ENCODE measurements around the gene CDC123. TPM values are rescaled to one million over a fixed set of nuclear protein-coding genes. Genes with fewer than 3 reads are reported as not detected.

Gene CDC123
- polyA plus RNA-seq, 2 of the 4 experiments (the other 2 are of a cell fraction) = 164 to 195 TPM

- Histone ChIP-seq H3K4me1 (no peaks in the 10 kb centered on the region), H3K4me2 (no peak overlapping the region), H3K4me3 (no peak overlapping the region), H3K27ac (no peak overlapping the region), H3K9me3 (no peaks in the 10 kb centered on the region)
- POLR2A ChIA-PET = no interaction called here
- TF ChIP-seq FOSL2 (IDR thresholded peaks at IDR 0.05) (no peak), FOSL2 (CRISPR knock-in tag; IDR thresholded peaks at IDR 0.05) (no peak), HOXB13 (CRISPR knock-in tag; IDR thresholded peaks at IDR 0.05; ENCODE audit: low read depth) (no peak), ZC3H11A (IDR thresholded peaks at IDR 0.05) (no peak), PHF8 (IDR thresholded peaks at IDR 0.05; ENCODE audit: borderline replicate concordance, low read depth) (no peak), ZNF302 (CRISPR knock-in tag; IDR thresholded peaks at IDR 0.05) (no peak), KDM5A (IDR thresholded peaks at IDR 0.05) (no peak), EHF (CRISPR knock-in tag; IDR thresholded peaks at IDR 0.05) (no peak), RNF2 (IDR thresholded peaks at IDR 0.05; ENCODE audit: borderline replicate concordance, low read depth) (no peak), JUNB (IDR thresholded peaks at IDR 0.05) (no peak), BHLHE40 (IDR thresholded peaks at IDR 0.05; ENCODE audit: low read depth, low read length) (no peak), HOXA7 (CRISPR knock-in tag; IDR thresholded peaks at IDR 0.05) (no peak)
- TF ChIP-seq, protein P1, sequence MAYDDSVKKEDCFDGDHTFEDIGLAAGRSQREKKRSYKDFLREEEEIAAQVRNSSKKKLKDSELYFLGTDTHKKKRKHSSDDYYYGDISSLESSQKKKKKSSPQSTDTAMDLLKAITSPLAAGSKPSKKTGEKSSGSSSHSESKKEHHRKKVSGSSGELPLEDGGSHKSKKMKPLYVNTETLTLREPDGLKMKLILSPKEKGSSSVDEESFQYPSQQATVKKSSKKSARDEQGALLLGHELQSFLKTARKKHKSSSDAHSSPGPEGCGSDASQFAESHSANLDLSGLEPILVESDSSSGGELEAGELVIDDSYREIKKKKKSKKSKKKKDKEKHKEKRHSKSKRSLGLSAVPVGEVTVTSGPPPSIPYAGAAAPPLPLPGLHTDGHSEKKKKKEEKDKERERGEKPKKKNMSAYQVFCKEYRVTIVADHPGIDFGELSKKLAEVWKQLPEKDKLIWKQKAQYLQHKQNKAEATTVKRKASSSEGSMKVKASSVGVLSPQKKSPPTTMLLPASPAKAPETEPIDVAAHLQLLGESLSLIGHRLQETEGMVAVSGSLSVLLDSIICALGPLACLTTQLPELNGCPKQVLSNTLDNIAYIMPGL (CRISPR knock-in tag; IDR thresholded peaks at IDR 0.05; ENCODE audit: borderline replicate concordance) = no peak
- TF ChIP-seq, protein P2, sequence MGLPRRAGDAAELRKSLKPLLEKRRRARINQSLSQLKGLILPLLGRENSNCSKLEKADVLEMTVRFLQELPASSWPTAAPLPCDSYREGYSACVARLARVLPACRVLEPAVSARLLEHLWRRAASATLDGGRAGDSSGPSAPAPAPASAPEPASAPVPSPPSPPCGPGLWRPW (IDR thresholded peaks at IDR 0.05) = no peak
- no peak for FAIRE-seq
- DNase-seq (ENCODE audit: low read depth in 1 of 2, low spot score in 1 of 2) = no peak
- CTCF ChIA-PET = no interaction called here
- ATAC-seq = no peak
- 95% methylated on average over 4 of the region's 4 CpGs for WGBS (ENCODE audit: missing lambda C conversion rate)
Measured at GRCh38 chr10:12179606-12180170, 16.3 kb upstream of the CDC123 start.

DNA sequence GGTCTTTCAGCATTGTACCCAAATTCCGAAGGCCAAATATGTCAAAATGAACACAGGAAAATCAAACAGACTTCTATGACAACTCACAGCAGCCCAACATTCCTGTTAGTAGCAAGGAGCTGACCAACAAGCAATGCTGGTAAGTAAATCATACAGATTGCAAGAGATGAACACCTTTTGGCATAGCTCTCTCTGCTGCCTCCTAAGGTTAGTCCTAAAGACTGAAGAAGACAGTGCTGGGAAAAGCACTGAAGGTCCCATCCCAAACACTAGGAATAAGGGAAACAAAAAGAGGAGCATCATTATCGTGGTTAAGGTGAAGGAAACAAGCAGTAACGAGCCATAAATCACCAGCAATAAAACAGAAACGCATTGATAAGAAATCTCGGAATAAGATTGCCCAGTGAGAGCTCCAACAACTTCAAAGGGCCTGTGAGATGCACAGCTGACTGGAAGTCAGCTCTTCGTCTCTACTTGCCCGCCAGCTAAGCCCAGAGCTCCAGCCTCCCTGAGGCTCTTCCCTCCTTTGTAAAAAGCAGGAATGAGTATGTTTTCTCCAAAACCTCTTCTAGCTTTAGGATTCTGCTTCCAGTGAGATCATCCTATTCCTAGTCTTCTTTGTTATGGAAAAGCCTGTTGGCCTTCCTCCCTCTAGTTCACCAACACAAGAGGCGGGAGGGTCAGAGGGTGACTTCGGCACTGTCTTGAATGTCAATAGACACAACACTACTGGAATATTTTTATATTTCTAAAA, 15.6 kb upstream of the CDC123 start:
- no peaks in the 10 kb centered on the region for H3K9me3 ChIP-seq
- peak; percentile 50 to 55; a peak in 4 of 6 replicates for ATAC-seq
- H3K4me2 ChIP-seq = no peak overlapping the region
- DNase-seq (ENCODE audit: low read depth in 1 of 2, low spot score in 1 of 2) = no peak
- WGBS (ENCODE audit: missing lambda C conversion rate) = 90% methylated on average over 9 of the region's 9 CpGs
- no peak overlapping the region for H3K4me3 ChIP-seq
- no peaks in the 10 kb centered on the region for H3K4me1 ChIP-seq
- POLR2A ChIA-PET = no interaction called here
- no peak overlapping the region for H3K27ac ChIP-seq
- CTCF ChIA-PET = interaction anchor here (0.7 kb wide), 1 partner anchor 557 kb away, joined by 3 read pairs; no protein-coding TSS in a partner anchor
- TF ChIP-seq ZC3H11A (IDR thresholded peaks at IDR 0.05) (no peak), RNF2 (IDR thresholded peaks at IDR 0.05; ENCODE audit: borderline replicate concordance, low read depth) (no peak), HOXB13 (CRISPR knock-in tag; IDR thresholded peaks at IDR 0.05; ENCODE audit: low read depth) (no peak), SMC3 (IDR thresholded peaks at IDR 0.05) (no peak), RCOR1 (IDR thresholded peaks at IDR 0.05; ENCODE audit: low read depth, low read length) (no peak), CEBPB (IDR thresholded peaks at IDR 0.05) (no peak), ESRRA (IDR thresholded peaks at IDR 0.05; ENCODE audit: borderline replicate concordance, low read length) (no peak), HDAC2 (IDR thresholded peaks at IDR 0.05) (no peak)
- FAIRE-seq = no peak

GRCh38 chr10:12181065-12181775, 14.8 kb upstream of the CDC123 start:
- POLR2A ChIA-PET = interaction anchor here (0.6 kb wide), 1 partner anchor 13 kb away, joined by 3 read pairs; no protein-coding TSS in a partner anchor
- no peak for TF ChIP-seq ESRRA (IDR thresholded peaks at IDR 0.05; ENCODE audit: borderline replicate concordance, low read length)
- no peak for TF ChIP-seq HOXA7 (CRISPR knock-in tag; IDR thresholded peaks at IDR 0.05)
- TF ChIP-seq HOXB5 (CRISPR knock-in tag; IDR thresholded peaks at IDR 0.05) = no peak
- TF ChIP-seq EHF (CRISPR knock-in tag; IDR thresholded peaks at IDR 0.05) = no peak
- TF ChIP-seq SMC3 (IDR thresholded peaks at IDR 0.05) = no peak
- no peak for TF ChIP-seq EP300 (IDR thresholded peaks at IDR 0.05)
- no peak for TF ChIP-seq BCL3 (IDR thresholded peaks at IDR 0.05)
- TF ChIP-seq ZNF302 (CRISPR knock-in tag; IDR thresholded peaks at IDR 0.05) = no peak
- TF ChIP-seq CBX8 (IDR thresholded peaks at IDR 0.05) = no peak
- TF ChIP-seq HDAC2 (IDR thresholded peaks at IDR 0.05) = no peak
- TF ChIP-seq, protein P1 (CRISPR knock-in tag; IDR thresholded peaks at IDR 0.05; ENCODE audit: borderline replicate concordance) = no peak
- no peak for TF ChIP-seq RCOR1 (IDR thresholded peaks at IDR 0.05; ENCODE audit: low read depth, low read length)
- no peak for TF ChIP-seq FOSB (CRISPR knock-in tag; IDR thresholded peaks at IDR 0.05)
- no peak for TF ChIP-seq JUNB (IDR thresholded peaks at IDR 0.05)
- TF ChIP-seq GATA3 (IDR thresholded peaks at IDR 0.05; ENCODE audit: borderline replicate concordance) = no peak
- TF ChIP-seq HOXB13 (CRISPR knock-in tag; IDR thresholded peaks at IDR 0.05; ENCODE audit: low read depth) = no peak
- CTCF ChIA-PET = no interaction called here

More at GRCh38 chr10:12181065-12181775, 14.8 kb upstream of the CDC123 start:
- no peak for DNase-seq (ENCODE audit: low read depth in 1 of 2, low spot score in 1 of 2)
- Histone ChIP-seq H3K4me2 (no peak overlapping the region), H3K4me3 (no peak overlapping the region), H3K9me3 (no peaks in the 10 kb centered on the region), H3K27ac (no peak overlapping the region), H3K4me1 (no peaks in the 10 kb centered on the region)
- 94% methylated on average over 13 of the region's 13 CpGs for WGBS (ENCODE audit: missing lambda C conversion rate)
- no peak for ATAC-seq
- no peak for FAIRE-seq
